SU-DHL-6 (cell line): Measurements from ENCODE around the gene CHRM2.

Experiments
- EZH2phosphoT487 ChIP-seq: fragments of 200-600 bp; sonication (generic), shearing (Covaris generic); conservative IDR thresholded peaks from 2 replicates; pipeline ENCODE4 v1.6.1; 2018; ENCODE audit warnings: mild to moderate bottlenecking, antibody characterized with exemption, low read length, moderate library complexity, mixed read lengths
- TF ChIP-seq, protein P1 (sequence below): fragments of 200-600 bp; sonication (generic); IDR thresholded peaks from one replicate; pipeline ENCODE4 v1.5.1; 2017; ENCODE audit warnings: antibody characterized with exemption, mild to moderate bottlenecking, low read length, moderate library complexity; ENCODE audit not compliant: insufficient read depth, poor library complexity, severe bottlenecking

DNA sequence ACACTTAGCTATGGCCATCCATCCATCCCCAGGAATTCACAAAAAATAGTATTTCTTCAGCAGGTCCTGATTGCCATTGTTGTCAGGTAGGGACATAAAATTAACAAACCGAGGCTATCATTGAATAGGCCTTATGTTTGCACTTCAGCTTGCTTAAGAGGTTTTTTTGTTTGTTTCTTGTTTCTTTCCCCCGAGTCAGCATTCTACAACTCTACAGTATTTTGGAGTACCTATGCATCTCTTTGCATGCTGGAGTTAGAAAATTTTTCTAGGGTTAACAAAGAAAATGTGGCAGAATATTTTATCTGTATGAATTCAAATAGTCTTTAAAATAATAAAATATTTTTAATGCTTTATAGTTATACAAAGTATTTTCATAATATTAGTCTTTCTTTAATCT, 26.3 kb downstream of the CHRM2 start:
- TF ChIP-seq, protein P1, sequence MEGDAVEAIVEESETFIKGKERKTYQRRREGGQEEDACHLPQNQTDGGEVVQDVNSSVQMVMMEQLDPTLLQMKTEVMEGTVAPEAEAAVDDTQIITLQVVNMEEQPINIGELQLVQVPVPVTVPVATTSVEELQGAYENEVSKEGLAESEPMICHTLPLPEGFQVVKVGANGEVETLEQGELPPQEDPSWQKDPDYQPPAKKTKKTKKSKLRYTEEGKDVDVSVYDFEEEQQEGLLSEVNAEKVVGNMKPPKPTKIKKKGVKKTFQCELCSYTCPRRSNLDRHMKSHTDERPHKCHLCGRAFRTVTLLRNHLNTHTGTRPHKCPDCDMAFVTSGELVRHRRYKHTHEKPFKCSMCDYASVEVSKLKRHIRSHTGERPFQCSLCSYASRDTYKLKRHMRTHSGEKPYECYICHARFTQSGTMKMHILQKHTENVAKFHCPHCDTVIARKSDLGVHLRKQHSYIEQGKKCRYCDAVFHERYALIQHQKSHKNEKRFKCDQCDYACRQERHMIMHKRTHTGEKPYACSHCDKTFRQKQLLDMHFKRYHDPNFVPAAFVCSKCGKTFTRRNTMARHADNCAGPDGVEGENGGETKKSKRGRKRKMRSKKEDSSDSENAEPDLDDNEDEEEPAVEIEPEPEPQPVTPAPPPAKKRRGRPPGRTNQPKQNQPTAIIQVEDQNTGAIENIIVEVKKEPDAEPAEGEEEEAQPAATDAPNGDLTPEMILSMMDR = no peak
- TF ChIP-seq EZH2phosphoT487 = no peak
